NCI-H2196 (cell line): ENCODE data around the gene TMEM74B.

Source experiments
- DNase-seq: peaks from one replicate; lab custom pipeline; 2025; ENCODE audit not compliant: unreplicated experiment; lab: John Stamatoyannopoulos, UW

The TMEM74B gene

DNA sequence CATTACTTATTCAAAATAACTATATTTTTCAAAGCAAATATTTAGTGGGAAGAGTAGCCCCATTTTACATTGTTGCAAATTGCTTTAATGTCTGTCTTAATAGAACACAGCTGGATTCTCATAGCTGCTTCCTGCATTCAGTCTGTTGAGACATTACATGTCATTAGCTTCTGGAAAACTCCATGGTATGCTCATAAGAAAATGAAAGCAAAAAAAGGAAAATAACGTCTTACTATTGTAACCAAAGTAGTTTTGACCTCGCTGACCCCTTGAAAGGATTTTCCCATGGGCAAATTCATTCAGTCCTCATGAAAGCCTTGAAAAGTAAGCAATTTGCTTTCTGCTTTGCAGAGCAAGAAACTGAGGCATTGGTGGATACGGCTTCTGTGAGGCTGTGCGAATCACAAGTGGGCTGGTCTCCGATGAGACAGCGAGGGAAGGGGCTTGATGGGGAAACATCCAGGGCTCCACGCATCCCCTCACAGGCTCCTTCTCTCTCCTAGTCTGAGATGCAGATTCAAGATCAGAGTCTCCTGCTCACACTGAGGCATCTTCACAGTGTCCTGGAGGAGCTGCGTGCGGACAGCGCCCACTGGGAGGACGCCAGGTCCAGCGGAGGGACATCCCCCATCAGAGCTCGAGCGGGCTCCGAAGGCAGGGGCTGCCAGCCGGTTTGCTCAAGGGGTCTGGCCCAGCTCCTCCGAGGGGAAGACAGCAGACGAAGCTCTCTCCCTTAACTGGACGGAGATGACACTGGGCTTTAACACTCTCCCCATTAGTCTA, 21.8 kb upstream of the TMEM74B start:
- no peak for DNase-seq

DNA sequence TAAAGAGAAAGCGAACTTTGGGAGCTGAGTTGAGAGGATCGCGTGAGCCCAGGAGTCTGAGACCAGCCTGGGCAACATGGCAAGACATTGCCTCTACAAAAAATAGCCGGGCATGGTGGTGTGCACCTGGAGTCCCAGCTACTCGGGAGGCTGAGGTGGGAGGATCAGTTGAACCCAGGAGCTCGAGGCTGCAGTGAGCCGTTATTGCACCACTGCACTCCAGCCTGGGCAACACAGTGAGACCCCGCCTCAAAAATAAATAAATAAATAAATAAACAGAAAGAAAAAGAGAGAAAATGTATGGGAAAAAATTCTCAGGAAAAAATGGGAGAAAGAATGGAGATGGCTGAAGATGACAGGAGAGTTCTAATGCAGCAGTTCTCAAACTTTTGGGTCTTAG, 21.0 kb upstream of the TMEM74B start:
- no peak for DNase-seq

DNA sequence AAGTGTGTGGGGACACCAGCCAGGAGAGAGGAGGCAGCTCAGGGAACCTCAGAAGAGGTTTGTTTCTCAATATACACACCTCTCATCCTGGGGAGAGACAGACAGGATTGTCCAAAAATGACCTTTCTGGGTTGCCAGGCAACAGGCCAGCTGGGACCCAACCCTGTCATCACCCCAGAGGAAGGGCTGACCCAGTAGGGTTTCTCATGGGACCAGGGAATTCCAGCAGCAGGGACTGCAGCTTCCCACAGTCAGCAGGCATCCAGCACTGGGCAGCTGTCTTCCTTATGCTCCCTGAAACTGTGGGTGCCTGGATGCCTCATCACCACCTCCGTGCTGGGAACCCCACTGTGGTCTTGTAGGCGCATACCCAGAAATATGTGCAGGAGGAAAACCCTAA, 19.8 kb upstream of the TMEM74B start:
- DNase-seq = no peak

DNA sequence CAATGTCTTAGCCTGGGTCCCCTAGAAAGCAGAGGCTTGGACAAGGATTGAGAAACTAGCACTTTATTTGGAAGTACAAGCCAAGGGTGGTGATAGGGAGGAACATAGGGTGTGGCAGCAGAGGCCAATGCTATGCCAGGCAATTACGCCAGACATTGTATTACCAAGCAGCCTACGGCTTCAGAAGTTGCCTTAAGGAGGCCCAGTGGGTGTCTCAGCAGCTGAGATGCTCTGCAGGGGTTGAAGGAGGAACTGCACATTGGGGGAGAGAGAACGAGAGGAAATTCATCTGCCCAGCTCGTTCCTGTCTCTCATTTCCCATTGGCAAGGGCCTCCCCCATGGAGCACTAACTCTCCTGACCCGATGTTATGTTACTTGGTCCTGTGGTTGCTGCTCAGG, 19.3 kb upstream of the TMEM74B start:
- DNase-seq = no peak

DNA sequence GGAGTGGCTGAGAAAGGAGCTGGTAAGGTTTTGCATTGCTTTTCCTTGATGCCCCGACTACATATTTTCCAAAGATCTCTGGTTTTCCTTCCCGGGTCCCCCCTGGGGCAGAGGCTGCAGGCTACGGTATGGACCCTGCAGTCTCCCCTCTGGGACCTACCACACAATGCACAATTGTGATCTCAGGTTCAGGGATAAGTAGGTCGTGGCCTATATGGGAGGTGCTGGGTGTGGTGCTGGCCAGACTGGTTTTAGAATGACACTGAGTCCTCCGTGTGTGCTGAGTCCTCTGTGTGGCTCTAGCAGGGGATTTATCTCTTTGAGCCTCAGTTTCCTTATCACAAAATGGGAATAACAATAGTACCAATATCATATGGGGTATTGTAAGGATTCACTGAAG, 18.8 kb upstream of the TMEM74B start:
- no peak for DNase-seq

DNA sequence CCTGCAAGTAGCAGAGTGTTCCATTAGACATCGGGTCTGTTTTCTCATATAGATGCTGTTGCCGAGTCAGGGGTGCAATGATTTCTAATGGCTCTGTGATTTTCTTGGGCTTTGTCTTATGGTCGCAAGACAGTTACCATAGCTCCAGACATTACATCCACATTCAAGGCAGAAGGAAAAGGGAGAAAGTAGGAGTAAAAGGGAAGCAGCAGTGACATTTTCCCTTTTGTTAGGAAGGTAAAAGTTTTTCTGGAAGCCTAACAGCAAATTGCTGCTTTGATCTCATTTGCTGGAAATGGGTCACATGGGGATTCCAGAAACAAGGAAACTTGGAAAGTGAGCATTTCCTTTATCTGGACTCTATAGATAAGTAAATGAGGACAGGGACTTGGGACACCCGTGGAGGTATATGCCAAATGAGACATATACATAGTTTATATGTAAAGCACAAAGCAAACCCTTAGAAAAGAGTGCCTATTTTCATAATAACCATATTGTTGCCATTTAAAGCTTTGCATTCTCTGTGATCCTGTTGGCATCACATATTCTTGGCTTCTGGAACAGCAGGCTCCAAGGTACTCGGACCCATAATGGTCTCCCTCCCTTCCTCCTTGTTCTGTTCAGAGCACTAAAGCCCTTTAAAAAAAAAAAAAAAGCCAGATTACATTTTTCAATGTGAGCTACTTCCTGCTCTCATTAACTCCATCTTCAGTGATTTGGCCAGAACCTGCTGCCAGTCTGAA, 18.2 kb upstream of the TMEM74B start, which contains the start of gene C20orf202:
Gene C20orf202 (plus strand): TSS at position 693 of the 743 bp plus-strand sequence. CDS start 132 bp downstream, outside the sequence.
- no peak for DNase-seq

DNA sequence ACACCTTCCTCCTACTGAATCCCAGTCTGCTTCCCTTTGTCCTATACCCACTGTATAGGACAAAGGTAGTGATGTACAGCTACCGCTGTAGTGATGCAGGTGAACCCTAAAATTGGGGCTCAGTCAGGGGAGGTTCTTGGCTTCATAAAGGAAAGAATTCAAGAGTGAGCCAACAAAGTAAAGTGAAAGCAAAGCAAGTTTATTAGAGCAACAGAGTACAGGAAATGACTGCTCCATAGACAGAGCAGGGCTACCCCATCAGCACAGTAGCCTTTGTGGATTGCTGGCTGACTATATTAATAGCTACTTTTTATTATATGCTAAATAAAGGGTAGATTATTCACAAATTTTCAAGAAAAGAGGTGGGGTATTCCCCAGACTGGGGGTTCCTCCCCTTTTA, 15.2 kb upstream of the TMEM74B start:
- DNase-seq = no peak

DNA sequence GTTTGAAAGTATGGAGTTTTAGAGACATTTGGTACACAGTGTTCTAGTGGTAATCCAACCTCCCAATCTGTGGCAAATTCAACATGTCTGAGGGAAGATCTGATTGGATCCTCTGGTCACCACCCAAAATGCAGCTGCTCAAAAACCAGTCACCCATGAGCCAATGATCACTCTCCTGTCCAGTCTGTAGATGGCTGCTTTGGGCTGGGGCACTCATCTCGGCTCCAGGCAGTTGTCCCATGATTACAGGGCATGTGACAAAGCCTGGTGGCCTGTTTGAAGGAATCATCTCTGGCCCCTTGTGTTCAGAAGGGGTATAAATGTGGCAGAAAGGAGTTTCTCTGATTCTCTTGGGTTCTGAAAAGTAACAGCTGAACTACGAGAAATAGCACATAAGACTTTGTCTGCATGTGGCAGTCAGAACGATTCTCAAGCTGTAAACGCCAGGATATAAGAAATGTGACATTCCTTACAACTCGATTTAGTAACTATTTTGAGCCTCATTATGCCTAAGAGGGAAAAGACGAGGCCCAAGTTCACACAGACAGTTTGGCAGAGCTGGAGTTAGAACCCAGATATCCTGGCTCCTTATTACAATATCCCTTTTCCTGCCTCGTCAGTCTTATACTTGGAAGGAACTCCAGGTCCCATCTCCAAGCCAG, 14.6 kb upstream of the TMEM74B start:
- DNase-seq = no peak

DNA sequence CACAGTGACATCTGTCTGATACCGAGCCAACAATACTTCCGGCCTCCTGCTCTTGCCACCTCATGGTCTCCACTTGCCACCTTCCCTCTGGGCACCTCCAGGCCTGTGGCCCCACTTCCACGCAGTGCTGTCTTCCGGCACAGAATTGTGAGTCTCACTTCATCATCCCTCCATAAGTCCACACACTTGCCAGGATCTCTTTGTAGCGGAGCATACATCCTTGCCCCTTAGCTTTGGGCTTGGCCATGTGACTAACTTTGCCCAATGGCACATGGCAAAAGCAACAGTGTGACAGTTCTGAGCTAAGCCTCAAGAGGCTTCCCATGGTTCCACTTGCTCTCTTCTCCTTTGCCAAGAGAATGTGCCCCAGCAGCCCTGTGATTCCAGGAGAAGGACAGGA, 14.0 kb upstream of the TMEM74B start:
- DNase-seq = no peak

DNA sequence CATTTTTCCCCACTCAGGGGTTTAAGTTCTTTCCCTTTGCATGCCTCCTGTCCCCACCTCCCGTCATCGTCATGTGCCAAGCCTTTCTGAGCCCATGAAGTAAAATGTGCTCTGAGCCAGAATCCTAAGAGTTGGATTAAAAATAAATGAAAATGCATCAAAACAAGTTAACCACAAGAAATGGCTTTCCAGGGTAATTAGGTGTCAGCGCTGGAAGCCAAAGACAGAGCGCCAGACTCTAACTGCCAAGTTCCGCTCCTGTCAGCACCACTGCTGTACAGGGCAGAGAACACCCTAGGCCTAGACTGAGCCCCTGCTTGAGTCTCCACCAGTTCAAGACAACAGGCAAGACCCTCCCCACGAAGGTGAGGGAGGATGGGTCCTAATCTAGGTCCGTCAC, 13.0 kb upstream of the TMEM74B start:
- DNase-seq = no peak

DNA sequence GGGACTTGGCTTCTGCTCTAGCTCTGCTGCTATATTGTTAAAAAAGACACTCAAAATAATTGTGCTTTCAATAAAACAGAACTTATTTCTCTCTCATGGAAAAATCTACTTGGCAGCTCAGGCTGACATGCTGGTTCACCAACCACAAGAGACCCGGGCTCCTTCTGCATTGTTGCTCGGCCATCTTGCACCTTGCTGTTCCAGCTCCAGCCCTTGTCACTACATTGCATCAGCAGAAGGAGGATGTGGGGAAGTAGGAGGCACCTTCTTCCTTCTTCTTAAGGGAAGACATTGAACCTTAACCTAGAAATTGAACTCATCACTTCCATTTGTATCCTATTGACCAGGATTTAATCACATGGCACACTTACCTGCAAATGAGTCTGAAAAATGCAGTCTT, 11.9 kb upstream of the TMEM74B start:
- DNase-seq = no peak

DNA sequence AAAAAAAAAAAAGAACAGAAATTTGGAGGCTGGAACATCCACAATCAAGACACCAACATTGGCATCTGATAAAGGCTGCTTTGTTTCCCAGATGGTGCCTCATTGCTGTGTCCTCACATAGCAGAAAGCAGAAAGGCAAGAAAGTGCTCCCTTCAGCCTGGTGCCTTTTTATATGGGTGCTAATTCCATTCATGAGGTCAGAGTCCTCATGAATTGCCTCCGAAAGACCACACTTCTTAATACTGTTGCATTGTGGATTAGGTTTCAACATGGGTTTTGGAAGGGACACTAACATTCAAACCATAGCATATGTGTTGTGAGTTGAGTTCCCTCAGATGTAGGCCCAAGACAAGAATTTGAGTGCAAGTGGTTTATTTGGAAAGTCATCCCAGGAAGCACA, 10.4 kb upstream of the TMEM74B start:
- no peak for DNase-seq

DNA sequence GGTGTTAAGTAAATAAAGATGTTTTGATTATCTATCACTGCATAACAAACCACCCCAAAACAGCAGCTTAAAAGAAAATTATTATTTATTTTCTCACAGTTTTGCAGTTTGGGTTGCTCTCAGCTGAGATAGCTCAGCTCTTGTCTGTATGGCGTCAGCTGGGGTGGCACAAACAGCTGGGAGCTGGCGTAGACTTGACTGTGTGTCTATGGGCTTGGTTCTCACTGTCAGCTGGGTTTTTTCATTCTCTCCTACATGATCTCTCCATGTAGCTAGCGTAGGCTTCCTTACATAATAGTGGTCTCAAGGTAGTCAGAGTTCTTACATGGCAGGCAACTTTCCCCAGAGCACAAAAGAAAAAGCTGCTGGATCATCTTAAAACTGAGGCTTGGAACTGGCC, 6.5 kb upstream of the TMEM74B start:
- DNase-seq = no peak

DNA sequence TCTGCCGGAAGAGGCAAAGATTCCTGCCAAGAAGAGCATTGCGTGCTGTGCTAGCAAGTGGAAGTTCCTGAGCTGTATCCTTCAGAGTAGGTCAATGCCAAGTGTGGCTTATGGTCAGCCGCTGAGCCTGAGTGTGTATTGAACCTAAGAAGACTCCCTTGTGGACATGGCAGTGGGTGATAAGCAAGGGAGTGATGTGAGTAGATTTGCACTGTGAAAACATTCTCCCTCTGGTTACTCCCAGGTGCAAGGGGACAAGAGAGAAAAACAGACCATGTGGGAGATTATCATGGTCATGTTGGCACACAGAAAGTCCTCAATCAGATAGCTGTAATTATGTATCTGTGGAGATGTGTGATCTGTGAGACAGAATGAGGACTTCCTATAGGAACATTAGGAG, 6.1 kb upstream of the TMEM74B start:
- DNase-seq = no peak

DNA sequence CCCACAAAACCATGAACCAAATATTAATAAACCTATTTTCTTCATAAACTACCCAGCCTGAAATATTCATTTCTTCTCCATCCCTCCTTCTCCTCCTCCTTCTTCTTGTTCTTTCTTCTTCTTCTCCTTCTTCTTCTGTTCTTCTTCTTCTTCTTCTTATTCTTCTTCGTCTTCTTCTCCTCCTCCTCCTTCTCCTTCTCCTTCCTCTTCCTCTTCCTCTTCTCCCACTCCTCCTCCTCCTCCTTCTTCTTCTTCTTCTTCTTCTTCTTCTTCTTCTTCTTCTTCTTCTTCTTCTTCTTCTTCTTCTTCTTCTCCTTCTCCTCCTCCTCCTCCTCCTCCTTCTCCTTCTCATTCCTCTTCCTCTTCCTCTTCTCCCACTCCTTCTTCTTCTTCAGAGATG, 5.0 kb upstream of the TMEM74B start:
- no peak for DNase-seq

DNA sequence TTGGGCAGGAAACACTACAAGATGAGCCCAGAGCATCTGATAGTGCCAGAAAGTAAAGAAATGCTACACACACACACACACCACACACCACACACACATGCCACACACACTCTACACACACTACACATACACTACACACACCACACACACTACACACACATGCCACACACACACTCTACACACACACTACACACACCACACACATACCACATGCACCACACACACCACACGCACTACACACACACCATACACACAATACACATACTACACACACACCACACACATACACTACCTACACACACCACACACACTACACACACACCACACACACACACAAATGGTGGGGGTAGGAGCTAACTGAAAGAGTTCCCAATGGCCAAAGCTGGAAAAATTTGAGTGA, 3.6 kb upstream of the TMEM74B start:
- no peak for DNase-seq

DNA sequence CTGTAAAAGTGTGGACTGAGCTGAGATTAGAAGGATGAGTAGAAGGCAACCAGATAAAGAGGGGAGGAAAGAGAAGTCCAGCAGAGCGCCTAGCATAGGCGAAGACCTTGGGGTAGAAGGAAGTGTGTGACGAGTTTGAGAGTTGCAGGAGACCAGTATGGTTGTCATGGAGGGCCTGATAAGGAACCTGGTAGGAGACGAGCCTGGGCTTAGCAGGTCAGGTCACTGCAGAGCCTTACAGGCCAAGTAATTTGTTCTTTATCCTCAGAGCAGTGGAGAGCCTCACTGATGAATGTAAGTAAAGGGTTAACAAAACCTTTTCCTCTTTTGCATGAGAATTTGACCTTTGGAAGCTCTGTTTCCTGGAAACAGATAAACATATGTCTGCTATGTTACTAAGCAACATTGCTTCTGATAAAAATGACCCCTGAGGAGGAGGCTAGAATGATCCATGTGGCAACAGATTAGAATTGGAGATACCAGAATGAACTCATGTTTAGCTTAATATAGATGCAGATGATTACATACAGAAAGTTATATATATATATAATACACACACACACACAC, 2.9 kb upstream of the TMEM74B start:
- no peak for DNase-seq

DNA sequence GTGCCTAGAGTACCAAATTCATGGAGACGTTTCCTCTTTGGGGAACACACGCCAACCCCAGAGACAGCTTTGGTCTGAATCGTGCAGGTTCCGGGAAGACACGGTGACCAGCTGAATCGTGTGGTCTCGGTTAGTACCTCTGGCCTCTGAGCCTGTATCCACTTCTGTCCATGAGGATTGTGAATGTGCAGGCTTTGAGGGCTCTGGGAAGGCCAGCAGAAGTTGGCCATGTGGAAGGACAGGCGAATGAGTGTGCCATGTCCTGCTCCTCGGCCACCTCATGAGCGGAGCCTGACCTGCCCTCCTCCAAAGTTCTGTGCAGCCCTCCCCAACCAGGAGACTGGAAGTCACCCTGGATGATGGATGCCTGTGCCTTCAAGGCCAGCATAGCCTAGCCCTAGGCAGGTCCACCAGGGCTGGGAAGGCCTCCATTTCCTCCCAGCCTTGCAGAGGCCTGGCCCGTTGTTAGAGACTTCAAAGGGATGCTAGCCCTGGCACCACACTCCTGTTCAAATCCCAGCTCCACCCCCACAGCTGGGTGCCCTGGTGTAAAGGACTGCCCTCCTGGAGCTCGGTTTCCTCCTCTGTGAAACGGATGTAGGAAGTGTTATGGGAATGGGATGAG, 1.7 kb upstream of the TMEM74B start:
- DNase-seq = no peak

DNA sequence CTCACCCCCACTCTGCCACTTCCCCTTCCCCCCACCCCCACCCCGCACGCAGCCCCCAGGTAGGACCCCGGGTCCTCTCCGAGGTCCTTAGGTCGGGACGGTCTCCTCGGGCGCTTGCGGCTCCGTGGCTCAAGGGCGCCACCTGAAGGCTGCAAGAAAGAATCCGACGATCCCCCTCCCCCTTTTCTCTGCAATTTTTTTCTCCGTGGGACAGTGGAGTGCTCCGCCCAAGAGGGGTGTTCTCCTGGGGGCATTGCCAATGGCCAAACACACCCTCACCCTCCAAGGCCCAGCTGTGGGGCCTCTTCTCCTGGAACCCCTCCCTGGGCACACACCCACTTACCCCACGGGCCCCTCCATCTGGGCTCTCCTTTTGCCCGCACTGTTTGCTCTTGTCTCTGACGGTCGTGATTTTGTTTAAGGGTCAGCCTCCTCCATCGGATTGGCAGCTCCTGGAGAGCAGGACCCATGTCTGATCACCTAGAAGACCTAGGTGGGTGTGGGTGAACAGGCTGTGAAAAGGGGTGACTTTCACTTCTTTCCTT, 1.1 kb upstream of the TMEM74B start:
- DNase-seq = peak; percentile 66

DNA sequence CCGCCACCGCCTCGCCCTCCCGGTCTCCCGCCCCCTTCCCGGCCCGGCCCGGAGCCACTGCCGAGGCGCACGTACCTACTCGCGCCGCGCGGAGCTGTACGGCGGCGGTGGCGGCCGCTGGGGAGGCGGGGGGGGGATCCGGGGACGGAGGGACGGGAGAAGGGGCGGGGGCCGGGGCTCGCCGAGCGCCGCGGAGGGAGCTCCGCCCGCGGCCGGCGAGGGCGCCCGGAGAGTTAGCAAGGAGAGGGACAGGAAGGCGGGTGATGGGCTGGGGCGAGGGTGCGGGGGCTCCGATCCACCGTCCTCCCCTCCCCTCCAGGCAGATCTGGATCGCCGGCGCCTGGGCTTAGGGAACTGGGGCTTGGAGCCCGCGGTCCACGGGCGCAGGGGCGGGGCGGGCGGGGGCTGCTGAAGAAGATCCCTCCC, 548 bp upstream of the TMEM74B start:
- DNase-seq = peak; percentile 19

DNA sequence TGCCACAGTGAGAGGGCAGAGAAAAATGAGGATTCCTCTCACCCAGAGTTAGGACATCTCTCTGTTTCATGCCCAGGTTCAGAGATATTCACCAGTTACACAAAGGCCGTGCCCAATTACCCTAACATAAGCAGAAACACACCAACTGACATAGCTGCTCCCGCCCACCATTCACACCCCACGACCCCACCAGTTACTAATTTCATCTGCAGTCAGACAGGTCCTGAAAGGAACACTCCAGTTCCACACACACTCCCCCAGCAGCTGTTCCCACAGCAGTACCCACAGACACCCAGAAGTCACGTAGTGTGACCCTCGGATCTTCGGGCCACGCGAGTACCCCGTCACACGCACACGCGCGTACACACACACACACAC, 532 bp downstream of the TMEM74B start:
- no peak for DNase-seq
